ENCODE measurements around the gene CNTNAP2.
"Not testable (repeated sequence)": the region's sequence is repeated elsewhere in the genome, so short reads cannot be mapped to it uniquely, and the experiment has no call there.

CNTNAP2 gene

GRCh38 chr7:148419856-148420832, 2303.5 kb downstream of the CNTNAP2 start:
- Histone ChIP-seq H3K23ac (ENCODE audit: low read length) (no peak overlapping the region), H3K4ac (ENCODE audit: low read depth, low read length) (no peak overlapping the region), H2BK5ac (ENCODE audit: low read length) (no peak overlapping the region), H3K79me1 (ENCODE audit: low read length) (peaks cover 1% of the 10 kb centered on the region), H3K4me1 (ENCODE audit: control insufficient read depth, low read depth, low read length) (no peaks in the 10 kb centered on the region), H2AK5ac (ENCODE audit: low read length) (no peak overlapping the region), H3K9ac (ENCODE audit: low read length) (no peak overlapping the region), H3K27me3 (ENCODE audit: insufficient read depth, low read length, poor library complexity) (no peaks in the 10 kb centered on the region), H3K36me3 (ENCODE audit: control insufficient read depth, insufficient read depth, low read length) (peaks cover 5% of the 10 kb centered on the region), H2BK120ac (ENCODE audit: low read depth, low read length) (no peak overlapping the region), H4K5ac (ENCODE audit: low read length) (no peak overlapping the region), H3K56ac (ENCODE audit: low read length) (no peak overlapping the region), H3K79me2 (ENCODE audit: control insufficient read depth, insufficient read depth, low read length) (no peaks in the 10 kb centered on the region), H3K4me3 (ENCODE audit: low read length) (no peak overlapping the region), H3K4me2 (ENCODE audit: low read length) (no peak overlapping the region), H2BK15ac (replicated peaks; ENCODE audit: low read depth) (no peak overlapping the region), H3K27ac (ENCODE audit: low read depth, low read length) (no peak overlapping the region), H4K8ac (ENCODE audit: low read depth, low read length) (no peak overlapping the region), H3K18ac (ENCODE audit: low read length) (no peak overlapping the region)
- no CpG with 5 or more reads among the region's 11 CpGs for WGBS (ENCODE audit: extremely low coverage, insufficient coverage, low lambda C conversion rate)
- DNase-seq = no peak

GRCh38 chr7:148422030-148422429, 2305.4 kb downstream of the CNTNAP2 start:
- H3K79me1 ChIP-seq (ENCODE audit: low read length) = no peaks in the 10 kb centered on the region
- H3K4me1 ChIP-seq (ENCODE audit: control insufficient read depth, low read depth, low read length) = no peaks in the 10 kb centered on the region
- no peak overlapping the region for H4K5ac ChIP-seq (ENCODE audit: low read length)
- no peaks in the 10 kb centered on the region for H3K36me3 ChIP-seq (ENCODE audit: control insufficient read depth, insufficient read depth, low read length)
- no peak overlapping the region for H3K18ac ChIP-seq (ENCODE audit: low read length)
- no peak for DNase-seq
- H4K8ac ChIP-seq (ENCODE audit: low read depth, low read length) = no peak overlapping the region
- H3K9ac ChIP-seq (ENCODE audit: low read length) = no peak overlapping the region
- no peaks in the 10 kb centered on the region for H3K79me2 ChIP-seq (ENCODE audit: control insufficient read depth, insufficient read depth, low read length)
- H3K4ac ChIP-seq (ENCODE audit: low read depth, low read length) = no peak overlapping the region
- H2BK15ac ChIP-seq (replicated peaks; ENCODE audit: low read depth) = no peak overlapping the region
- no peak overlapping the region for H3K27ac ChIP-seq (ENCODE audit: low read depth, low read length)
- no peaks in the 10 kb centered on the region for H3K27me3 ChIP-seq (ENCODE audit: insufficient read depth, low read length, poor library complexity)
- no peak overlapping the region for H3K56ac ChIP-seq (ENCODE audit: low read length)
- no peak overlapping the region for H3K4me2 ChIP-seq (ENCODE audit: low read length)
- no peak overlapping the region for H2AK5ac ChIP-seq (ENCODE audit: low read length)
- no peak overlapping the region for H3K4me3 ChIP-seq (ENCODE audit: low read length)
- no CpG with 5 or more reads among the region's 5 CpGs for WGBS (ENCODE audit: extremely low coverage, insufficient coverage, low lambda C conversion rate)
- no peak overlapping the region for H2BK120ac ChIP-seq (ENCODE audit: low read depth, low read length)
- H3K23ac ChIP-seq (ENCODE audit: low read length) = no peak overlapping the region
- no peak overlapping the region for H2BK5ac ChIP-seq (ENCODE audit: low read length)

DNA sequence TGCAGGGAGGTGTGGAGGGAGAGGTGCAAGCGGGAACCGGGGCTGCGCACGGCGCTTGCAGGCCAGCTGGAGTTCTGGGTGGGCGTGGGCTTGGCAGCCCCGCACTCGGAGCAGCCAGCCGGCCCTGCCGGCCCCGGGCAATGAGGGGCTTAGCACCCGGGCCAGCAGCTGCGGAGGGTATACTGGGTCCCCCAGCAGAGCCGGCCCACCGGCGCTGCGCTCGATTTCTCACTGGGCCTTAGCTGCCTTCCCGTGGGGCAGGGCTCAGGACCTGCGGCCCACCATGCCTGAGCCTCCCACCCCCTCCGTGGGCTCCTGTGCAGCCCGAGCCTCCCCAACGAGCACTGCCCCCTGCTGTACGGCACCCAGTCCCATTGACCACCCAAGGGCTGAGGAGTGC, 2309.8 kb downstream of the CNTNAP2 start:
- H4K8ac ChIP-seq (ENCODE audit: low read depth, low read length); H3K4me2 ChIP-seq (ENCODE audit: low read length); H3K4me1 ChIP-seq (ENCODE audit: control insufficient read depth, low read depth, low read length); H4K5ac ChIP-seq (ENCODE audit: low read length); H2BK5ac ChIP-seq (ENCODE audit: low read length); H2AK5ac ChIP-seq (ENCODE audit: low read length); H3K27ac ChIP-seq (ENCODE audit: low read depth, low read length); H3K79me1 ChIP-seq (ENCODE audit: low read length); H3K79me2 ChIP-seq (ENCODE audit: control insufficient read depth, insufficient read depth, low read length); H3K23ac ChIP-seq (ENCODE audit: low read length); H2BK15ac ChIP-seq (replicated peaks; ENCODE audit: low read depth); H3K56ac ChIP-seq (ENCODE audit: low read length); H3K18ac ChIP-seq (ENCODE audit: low read length); H3K36me3 ChIP-seq (ENCODE audit: control insufficient read depth, insufficient read depth, low read length); H2BK120ac ChIP-seq (ENCODE audit: low read depth, low read length); H3K27me3 ChIP-seq (ENCODE audit: insufficient read depth, low read length, poor library complexity); DNase-seq; H3K4me3 ChIP-seq (ENCODE audit: low read length); H3K9ac ChIP-seq (ENCODE audit: low read length); H3K4ac ChIP-seq (ENCODE audit: low read depth, low read length): not testable (repeated sequence)
- no CpG with 5 or more reads among the region's 24 CpGs for WGBS (ENCODE audit: extremely low coverage, insufficient coverage, low lambda C conversion rate)

- H2BK15ac ChIP-seq (replicated peaks; ENCODE audit: low read depth); H3K9ac ChIP-seq (ENCODE audit: low read length); H2BK120ac ChIP-seq (ENCODE audit: low read depth, low read length); H3K27me3 ChIP-seq (ENCODE audit: insufficient read depth, low read length, poor library complexity); H4K8ac ChIP-seq (ENCODE audit: low read depth, low read length); H3K79me1 ChIP-seq (ENCODE audit: low read length); H3K18ac ChIP-seq (ENCODE audit: low read length); H2AK5ac ChIP-seq (ENCODE audit: low read length); H3K4me3 ChIP-seq (ENCODE audit: low read length); H3K4me1 ChIP-seq (ENCODE audit: control insufficient read depth, low read depth, low read length); H3K27ac ChIP-seq (ENCODE audit: low read depth, low read length); DNase-seq; H4K5ac ChIP-seq (ENCODE audit: low read length); H3K56ac ChIP-seq (ENCODE audit: low read length); H3K79me2 ChIP-seq (ENCODE audit: control insufficient read depth, insufficient read depth, low read length); H2BK5ac ChIP-seq (ENCODE audit: low read length); H3K4ac ChIP-seq (ENCODE audit: low read depth, low read length); H3K4me2 ChIP-seq (ENCODE audit: low read length); H3K36me3 ChIP-seq (ENCODE audit: control insufficient read depth, insufficient read depth, low read length); H3K23ac ChIP-seq (ENCODE audit: low read length): not testable (repeated sequence)
- WGBS (ENCODE audit: extremely low coverage, insufficient coverage, low lambda C conversion rate) = no CpG with 5 or more reads among the region's 3 CpGs
These were observed 2314.1 kb downstream of the CNTNAP2 start for GRCh38 chr7:148430690-148431089.

- Histone ChIP-seq H3K4ac (ENCODE audit: low read depth, low read length) (no peak overlapping the region), H3K27me3 (ENCODE audit: insufficient read depth, low read length, poor library complexity) (no peaks in the 10 kb centered on the region), H3K56ac (ENCODE audit: low read length) (no peak overlapping the region), H3K4me3 (ENCODE audit: low read length) (no peak overlapping the region), H2AK5ac (ENCODE audit: low read length) (no peak overlapping the region), H3K9ac (ENCODE audit: low read length) (no peak overlapping the region), H2BK5ac (ENCODE audit: low read length) (no peak overlapping the region), H3K27ac (ENCODE audit: low read depth, low read length) (no peak overlapping the region), H3K4me2 (ENCODE audit: low read length) (no peak overlapping the region), H4K5ac (ENCODE audit: low read length) (no peak overlapping the region), H3K4me1 (ENCODE audit: control insufficient read depth, low read depth, low read length) (peaks cover 3% of the 10 kb centered on the region), H2BK120ac (ENCODE audit: low read depth, low read length) (no peak overlapping the region), H3K79me2 (ENCODE audit: control insufficient read depth, insufficient read depth, low read length) (no peaks in the 10 kb centered on the region), H4K8ac (ENCODE audit: low read depth, low read length) (no peak overlapping the region), H3K18ac (ENCODE audit: low read length) (no peak overlapping the region), H3K79me1 (ENCODE audit: low read length) (no peaks in the 10 kb centered on the region), H3K36me3 (ENCODE audit: control insufficient read depth, insufficient read depth, low read length) (no peaks in the 10 kb centered on the region), H3K23ac (ENCODE audit: low read length) (no peak overlapping the region), H2BK15ac (replicated peaks; ENCODE audit: low read depth) (no peak overlapping the region)
- no peak for DNase-seq
- no CpG with 5 or more reads among the region's 3 CpGs for WGBS (ENCODE audit: extremely low coverage, insufficient coverage, low lambda C conversion rate)
These were observed 2317.1 kb downstream of the CNTNAP2 start for GRCh38 chr7:148433521-148434180.
